C4-2B (cell line): ENCODE results near the gene ATP5ME.

Source experiments
- CTCF ChIP-seq: fragments of 450-650 bp; conservative IDR thresholded peaks from 2 replicates; pipeline ENCODE4 v1.5.1; 2017; ENCODE audit warnings: mild to moderate bottlenecking
- ZFX ChIP-seq: fragments of 450-650 bp; IDR thresholded peaks from 2 replicates; pipeline ENCODE4 v1.6.1; 2017

- no peak for TF ChIP-seq CTCF
- TF ChIP-seq ZFX: no peak
Observed at GRCh38 chr4:675980-676870, 2.1 kb upstream of the ATP5ME start.
